ENCODE measurements around the gene COL25A1.

- TF ChIP-seq, protein P1, sequence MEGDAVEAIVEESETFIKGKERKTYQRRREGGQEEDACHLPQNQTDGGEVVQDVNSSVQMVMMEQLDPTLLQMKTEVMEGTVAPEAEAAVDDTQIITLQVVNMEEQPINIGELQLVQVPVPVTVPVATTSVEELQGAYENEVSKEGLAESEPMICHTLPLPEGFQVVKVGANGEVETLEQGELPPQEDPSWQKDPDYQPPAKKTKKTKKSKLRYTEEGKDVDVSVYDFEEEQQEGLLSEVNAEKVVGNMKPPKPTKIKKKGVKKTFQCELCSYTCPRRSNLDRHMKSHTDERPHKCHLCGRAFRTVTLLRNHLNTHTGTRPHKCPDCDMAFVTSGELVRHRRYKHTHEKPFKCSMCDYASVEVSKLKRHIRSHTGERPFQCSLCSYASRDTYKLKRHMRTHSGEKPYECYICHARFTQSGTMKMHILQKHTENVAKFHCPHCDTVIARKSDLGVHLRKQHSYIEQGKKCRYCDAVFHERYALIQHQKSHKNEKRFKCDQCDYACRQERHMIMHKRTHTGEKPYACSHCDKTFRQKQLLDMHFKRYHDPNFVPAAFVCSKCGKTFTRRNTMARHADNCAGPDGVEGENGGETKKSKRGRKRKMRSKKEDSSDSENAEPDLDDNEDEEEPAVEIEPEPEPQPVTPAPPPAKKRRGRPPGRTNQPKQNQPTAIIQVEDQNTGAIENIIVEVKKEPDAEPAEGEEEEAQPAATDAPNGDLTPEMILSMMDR (IDR thresholded peaks at IDR 0.05) = no peak
- no peak for TF ChIP-seq POLR2A (IDR thresholded peaks at IDR 0.05)
These were observed 260.7 kb downstream of the COL25A1 start for GRCh38 chr4:109041463-109042360.

Measured in heart left ventricle (tissue), 13 donors.